NCI-H510A treated with DMSO at 0.1 percent for 48 hours (cell line): Measurements from ENCODE around the gene TK1.
A peak's percentile ranks its signal among the peaks of the same experiment; 100 is the strongest.

Experiments used
- DNase-seq: peaks from one replicate; lab custom pipeline; 2025; lab: John Stamatoyannopoulos, UW

TK1 gene

DNA sequence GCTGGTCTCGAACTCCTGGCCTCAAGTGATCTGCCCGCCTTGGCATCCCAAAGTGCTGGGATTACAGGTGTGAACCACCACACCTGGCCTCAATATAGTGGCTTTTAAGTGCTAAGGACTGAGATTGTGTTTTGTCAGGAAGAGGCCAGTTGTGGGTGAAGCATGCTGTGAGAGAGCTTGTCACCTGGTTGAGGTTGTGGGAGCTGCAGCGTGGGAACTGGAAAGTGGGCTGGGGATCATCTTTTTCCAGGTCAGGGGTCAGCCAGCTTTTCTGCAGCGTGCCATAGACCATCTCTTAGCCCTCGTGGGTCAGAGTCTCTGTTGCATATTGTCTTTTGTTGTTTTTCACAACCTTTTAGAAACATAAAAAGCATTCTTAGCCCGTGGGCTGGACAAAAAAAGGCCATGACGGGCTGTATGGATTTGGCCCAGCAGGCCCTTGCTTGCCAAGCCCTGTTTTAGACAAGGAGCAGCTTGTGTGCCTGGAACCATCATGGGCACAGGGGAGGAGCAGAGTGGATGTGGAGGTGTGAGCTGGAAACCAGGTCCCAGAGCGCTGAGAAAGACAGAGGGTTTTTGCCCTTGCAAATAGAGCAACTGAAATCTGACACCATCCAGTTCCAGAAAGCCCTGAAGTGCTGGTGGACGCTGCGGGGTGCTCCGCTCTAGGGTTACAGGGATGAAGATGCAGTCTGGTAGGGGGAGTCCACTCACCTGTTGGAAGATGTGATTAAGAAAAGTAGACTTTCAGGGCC, 32.7 kb upstream of the TK1 start:
- DNase-seq: peak; percentile 90

DNA sequence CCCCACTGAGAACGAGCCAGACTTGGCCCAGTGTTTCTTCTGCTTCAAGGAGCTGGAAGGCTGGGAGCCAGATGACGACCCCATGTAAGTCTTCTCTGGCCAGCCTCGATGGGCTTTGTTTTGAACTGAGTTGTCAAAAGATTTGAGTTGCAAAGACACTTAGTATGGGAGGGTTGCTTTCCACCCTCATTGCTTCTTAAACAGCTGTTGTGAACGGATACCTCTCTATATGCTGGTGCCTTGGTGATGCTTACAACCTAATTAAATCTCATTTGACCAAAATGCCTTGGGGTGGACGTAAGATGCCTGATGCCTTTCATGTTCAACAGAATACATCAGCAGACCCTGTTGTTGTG, 27.8 kb upstream of the TK1 start:
- no peak for DNase-seq

DNA sequence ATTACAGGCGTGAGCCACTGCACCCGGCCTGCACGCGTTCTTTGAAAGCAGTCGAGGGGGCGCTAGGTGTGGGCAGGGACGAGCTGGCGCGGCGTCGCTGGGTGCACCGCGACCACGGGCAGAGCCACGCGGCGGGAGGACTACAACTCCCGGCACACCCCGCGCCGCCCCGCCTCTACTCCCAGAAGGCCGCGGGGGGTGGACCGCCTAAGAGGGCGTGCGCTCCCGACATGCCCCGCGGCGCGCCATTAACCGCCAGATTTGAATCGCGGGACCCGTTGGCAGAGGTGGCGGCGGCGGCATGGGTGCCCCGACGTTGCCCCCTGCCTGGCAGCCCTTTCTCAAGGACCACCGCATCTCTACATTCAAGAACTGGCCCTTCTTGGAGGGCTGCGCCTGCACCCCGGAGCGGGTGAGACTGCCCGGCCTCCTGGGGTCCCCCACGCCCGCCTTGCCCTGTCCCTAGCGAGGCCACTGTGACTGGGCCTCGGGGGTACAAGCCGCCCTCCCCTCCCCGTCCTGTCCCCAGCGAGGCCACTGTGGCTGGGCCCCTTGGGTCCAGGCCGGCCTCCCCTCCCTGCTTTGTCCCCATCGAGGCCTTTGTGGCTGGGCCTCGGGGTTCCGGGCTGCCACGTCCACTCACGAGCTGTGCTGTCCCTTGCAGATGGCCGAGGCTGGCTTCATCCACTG, 27.3 kb upstream of the TK1 start, which contains the start of gene BIRC5:
BIRC5 (plus strand) TSS at position 238 of the 690 bp plus-strand sequence; CDS start at position 302, 64 bp downstream.
- peak; percentile 70 for DNase-seq

DNA sequence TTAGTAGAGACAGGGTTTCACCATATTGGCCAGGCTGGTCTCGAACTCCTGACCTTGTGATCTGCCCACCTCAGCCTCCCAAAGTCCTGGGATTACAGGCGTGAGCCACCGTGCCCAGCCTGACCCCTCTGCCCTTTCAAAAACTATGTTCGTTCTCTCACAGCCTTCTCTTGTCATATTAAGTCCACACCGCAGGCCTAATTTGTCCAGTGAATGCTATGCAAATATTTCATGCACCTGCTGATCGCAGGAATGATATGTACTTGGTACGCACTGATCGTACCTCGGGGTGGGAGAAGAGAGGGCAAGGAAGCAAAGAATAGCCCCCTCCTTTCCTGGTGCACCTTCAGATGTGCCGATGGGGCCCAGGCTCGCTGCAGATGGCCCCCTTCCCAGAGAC, 24.2 kb upstream of the TK1 start:
- no peak for DNase-seq

DNA sequence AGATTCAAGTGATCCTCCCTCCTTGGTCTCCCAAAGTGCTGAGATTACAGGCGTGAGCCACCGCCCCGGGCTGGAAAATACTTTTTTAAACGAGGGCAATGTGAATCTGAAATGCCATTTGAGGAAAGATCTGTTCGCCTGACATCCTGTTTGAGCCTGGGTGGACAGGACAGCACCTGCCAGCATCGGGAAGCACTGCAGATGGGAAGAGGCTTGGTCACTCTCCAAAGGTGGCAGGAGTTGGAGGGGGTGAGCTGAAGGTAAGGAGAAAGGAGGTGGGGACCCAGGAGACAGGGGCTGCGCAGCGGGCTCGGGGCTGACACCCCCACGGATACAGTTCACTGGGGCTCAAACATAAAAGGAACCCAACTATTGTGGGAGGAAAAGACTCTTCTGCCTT, 23.3 kb upstream of the TK1 start:
- DNase-seq: no peak

DNA sequence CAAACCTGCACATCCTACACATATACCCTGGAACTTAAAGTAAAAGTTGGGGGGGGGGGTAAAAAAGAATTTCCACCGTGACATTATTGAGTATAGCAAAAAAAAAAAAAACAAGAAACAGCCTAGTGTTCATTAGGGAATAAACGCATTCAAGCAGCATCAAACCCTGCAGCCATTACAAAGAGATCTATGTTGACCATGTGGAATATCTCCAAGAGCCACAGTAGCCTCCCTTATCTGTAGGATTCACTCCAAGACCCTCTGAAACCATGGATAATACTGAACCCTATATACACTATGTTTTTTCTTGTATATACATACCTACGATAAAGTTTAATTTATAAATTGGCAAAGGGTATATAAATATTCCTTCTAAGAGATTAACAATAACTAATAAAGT, 21.6 kb upstream of the TK1 start:
- no peak for DNase-seq

DNA sequence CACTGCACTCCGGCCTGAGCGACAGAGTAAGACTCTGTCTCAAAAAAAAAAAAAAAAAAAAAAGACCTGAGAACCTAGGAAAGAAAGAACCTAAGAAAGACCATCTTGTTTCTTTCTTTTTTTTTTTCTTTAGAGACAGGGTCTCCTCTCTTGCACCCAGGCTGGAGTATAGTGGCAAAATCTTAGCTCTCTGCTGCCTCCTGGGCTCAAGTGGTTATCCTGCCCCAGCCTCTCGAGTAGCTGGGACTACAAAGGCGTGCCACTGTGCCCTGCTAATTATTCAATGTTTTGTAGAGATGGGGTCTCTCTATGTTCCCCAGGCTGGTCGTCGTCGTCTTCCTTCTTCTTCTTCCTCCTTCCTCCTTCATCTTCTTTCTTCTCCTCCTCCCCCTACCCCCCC, 19.4 kb upstream of the TK1 start:
- DNase-seq: no peak

DNA sequence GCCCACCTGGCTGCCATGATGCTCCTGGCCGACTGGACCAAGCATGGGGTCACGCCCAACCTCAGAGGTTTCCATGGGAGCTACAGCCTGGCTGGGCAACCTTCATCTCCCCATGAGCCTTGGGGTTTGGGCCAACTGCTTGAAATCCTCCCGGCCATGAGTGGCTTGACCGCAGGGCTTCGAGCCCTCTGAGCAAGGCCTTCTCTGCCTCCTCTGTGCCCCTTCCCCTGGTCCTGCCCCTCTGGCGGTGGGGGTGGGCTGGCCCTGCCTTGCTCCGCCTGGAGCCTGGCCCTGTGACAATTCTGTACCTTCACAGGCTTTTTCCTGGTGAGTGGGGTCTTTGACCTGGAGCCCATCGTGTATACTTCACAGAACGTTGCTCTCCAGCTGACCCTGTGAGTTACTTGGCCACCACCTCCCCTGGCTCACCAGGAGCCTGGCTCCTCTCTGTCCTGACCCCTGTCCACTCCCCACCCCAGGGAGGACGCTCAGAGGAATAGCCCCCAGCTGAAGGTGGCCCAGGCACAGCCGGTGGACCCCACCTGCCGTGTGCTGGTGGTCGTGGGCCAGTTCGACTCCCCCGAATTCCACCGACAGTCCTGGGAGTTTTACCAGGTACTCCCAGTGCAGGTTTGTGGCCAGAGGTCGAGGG, 18.4 kb upstream of the TK1 start:
- no peak for DNase-seq

DNA sequence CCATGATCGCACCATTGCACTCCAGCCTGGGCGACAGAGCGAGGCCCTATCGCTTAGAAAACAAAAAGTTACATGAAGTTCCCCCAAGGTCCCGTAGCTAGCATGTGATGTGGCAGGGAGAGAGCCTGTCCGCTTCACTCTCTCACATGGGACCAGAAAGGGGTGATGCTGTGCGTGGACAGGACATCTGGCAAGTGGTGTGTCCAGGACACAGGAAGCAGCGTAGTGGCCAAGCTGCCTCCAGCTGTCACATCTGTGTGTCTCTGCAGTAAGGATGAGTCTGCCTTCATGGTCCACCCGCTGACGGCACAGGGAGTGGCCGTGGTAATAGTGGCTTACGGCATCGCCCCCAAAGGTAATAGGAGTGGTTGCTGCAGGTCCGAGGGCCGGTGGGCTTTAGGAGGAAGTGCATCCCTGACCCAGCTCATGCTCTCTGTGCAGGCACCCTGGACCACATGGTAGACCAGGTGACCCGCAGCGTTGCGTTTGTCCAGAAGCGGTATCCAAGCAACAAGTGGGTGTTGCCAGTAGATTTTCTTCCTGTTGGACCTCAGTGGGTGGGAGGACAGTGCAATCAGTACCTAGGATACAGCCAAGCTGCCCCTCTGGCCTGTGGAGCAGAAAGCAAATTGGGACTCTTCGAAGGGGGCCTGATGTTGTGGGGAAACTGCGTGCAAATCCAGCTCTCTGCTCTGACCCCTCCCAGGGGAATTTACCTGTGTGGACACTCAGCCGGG, 17.7 kb upstream of the TK1 start:
- DNase-seq: no peak

DNA sequence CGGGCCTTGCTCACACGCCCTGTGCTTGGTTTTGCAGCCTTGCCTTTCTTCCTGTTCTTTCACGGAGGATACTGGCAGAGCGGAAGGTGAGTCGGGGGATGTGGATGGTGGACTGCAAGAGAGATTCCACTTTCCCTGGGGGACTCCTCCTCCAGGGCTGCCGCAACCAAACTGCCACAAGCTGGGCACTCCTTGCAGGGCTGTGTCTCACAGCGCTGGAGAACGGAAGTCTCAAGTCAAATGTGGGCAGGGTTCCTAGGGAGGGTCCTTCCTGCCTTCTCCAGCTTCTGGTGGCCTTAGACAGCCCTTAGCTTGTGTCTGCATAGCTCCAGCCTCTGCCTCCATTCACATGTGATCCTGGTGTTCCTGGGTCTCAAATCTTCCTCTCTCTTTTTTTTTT, 15.8 kb upstream of the TK1 start:
- DNase-seq: no peak

DNA sequence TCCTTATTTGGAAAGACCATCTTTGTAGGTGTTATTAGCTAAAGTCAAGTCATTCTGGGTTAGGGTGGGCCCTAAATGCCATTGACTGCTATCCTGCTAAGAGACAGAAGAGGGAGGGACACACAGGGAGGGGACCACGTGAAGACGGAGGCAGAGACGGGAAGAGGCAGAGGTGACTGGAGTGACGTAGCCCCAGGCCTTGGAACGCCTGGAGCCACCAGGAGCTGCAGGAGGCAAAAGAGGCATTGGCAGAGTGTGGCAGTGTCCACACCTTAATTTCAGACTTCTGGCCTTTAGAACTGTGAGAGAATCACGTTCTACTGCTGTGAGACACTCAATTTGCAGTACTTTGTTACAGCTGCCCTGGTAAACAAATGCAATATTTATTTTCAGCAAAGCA, 13.6 kb upstream of the TK1 start:
- no peak for DNase-seq

DNA sequence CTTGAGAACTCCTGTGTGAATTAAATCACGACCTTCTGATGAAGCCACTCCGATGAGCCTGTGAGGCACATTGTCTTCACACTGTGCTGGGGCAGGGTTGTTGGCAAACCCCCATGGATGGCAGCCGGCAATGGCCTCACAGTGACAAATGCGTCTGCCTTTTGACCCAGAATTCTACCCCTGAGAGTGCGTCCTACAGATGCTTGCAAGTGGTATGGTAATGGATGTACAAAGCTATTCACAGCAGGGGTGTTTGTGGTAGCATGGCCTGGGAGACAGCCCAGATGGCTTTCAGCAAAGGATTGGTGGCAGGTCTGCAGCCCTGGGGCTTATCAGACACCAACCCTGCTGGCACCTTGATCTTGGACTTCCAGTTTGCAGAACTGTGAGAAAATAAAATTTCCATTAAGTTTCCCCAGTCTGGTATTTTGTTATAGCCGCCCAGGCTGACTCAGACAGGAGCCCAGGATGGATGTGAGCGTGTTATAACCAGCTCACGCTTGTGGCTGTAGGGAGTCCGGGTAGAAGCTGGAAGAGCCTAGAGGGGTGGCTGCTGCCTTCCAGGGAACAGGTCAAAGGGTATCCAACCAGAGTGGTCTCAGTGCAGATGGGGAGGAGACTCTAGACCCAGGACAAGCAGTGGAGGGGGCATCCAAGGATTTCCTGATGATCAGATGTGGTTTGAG, 10.4 kb upstream of the TK1 start:
- DNase-seq: no peak

DNA sequence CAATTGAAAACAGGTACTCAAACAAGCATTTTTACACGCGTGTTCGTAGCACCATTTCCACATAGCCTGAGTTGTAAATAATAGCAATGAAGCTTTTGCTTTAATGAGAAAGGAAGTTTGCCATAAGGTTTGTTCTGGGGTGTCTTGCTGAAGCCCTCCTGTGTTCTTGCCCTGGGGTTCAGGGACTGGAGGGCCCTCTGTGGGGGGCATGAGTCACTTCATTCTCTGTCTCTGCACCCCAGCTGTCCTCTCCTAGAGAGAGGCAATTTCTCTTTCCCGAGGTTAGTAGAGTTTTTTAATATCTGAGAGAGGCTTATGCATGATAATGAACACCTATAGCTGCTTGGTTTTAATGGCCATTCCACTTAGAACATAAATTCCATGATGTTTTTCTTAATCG, 9.9 kb upstream of the TK1 start:
- no peak for DNase-seq

DNA sequence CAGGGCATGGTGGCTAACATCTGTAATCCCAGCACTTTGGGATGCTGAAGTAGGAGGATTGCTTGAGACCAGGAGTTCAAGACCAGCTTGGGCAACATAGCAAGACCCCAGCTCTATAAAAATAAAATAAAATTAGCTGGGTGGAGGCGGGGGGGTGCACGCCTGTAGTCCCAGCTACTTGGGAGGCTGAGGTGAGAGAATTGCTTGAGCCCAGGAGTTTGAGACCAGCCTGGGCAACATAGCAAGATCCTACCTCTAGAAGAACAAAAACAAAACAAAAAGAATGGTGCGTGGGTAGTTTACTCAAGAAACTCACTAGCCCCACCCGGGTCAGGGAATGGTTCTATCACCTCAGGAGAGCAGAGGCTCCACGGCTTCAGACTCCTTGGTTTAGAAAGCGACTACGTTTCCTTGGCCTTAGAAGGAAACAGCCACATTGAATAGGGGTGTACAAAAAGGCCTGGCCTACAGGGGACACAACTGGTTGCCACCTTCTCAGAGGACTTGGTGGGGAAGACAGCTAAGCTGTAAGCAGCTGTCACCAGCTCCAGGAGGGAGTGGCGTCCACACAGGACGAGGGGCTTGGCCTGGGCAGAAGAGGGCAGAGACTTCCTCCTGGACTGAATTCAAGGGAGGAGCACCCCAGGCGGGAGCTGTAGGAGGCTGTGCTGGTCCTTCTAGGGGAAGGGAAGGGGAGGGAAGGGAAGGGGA, 716 bp downstream of the TK1 start:
- peak; percentile 40 for DNase-seq

DNA sequence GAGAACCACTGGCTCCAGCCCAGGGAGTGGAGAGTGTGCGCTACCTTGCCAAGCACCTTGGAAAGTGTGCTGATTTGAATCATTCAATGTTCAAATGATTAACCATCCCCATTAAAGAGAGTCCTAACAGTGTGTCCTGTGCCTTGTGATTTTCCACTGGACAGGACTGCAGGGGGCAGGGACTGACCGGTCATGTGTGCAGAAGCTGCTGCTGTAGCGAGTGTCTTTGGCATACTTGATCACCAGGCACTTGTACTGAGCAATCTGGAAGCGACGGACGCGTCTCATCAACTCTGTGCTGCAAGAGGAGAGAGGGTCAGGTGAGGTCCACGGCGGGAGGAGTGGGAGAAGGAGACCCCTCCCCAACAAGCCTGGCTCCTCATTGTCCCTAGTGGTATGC, 2.0 kb downstream of the TK1 start:
- DNase-seq: no peak

DNA sequence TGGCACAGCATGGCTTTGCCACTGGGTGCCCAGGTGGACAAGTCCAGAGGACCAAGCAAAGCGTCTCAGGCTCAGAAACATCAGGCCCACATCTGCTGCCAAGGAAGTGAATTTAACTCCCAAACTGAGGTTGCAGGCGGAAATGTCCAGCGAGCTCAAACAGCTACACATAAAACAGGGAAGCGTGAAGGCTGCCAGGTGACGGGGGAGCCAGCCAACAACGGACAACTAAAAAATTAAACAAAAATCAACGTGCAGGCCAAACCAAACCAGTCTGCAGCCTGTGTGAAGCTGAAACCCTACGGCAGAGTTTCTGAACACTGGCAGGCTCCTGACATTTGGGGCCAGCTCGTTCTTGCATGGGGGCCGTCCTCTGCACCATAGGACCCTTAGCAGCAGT, 2.5 kb downstream of the TK1 start:
- DNase-seq: no peak

DNA sequence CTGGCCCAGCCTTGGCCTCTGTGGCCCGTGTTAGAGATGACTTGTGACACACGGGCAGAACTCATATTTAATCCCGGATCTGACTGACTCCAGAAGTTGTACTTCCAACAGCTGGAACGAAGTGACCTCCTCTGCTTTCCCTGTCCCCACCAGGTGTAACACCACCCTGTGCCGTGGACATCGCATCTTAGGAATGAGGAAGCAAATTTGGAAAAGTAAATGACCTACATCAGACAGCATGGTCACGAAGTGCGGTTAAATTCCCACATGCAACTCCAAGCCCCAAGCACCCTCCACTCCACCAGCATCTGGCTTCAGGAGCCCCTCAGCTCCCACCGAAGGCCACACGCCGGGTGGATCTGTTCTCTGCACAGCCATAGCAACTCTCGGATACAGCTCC, 2.9 kb downstream of the TK1 start:
- no peak for DNase-seq

DNA sequence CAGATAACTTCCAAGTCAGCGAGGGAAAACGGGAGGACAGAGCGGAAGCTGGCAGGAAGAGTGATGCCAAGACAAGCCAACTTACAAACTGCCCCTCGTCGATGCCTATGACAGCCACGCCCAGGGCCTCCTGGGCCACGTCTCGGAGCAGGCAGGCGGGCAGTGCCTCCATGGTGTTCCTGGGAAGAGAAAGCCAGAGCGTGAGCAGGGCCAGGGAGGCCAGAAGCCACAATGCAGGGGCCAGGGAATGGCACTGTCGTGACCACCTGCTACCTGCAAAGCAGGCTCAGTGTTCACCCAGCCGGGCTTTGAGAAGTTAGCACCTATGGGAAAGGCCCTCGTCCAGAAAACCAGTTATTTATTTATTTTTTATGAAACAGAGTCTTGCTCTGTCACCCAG, 4.3 kb downstream of the TK1 start:
- DNase-seq: no peak

DNA sequence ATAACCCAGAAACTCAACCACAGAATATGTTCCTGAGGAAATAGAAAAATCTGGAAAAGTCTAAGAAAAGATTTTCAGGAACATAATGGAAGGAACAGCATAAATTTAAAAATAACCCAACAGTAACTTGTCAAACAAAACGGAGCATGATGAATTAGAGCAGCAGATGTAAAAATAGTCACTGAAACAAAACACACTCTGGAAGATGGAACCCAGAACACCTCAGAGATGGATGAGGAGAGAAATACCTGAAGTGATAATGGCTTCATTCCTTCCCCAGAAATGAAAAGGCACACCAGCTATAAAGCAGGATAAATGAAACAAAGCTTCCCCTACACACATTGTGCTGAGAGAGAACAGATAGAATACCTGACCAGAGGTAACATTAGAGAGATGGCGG, 6.3 kb downstream of the TK1 start:
- no peak for DNase-seq

DNA sequence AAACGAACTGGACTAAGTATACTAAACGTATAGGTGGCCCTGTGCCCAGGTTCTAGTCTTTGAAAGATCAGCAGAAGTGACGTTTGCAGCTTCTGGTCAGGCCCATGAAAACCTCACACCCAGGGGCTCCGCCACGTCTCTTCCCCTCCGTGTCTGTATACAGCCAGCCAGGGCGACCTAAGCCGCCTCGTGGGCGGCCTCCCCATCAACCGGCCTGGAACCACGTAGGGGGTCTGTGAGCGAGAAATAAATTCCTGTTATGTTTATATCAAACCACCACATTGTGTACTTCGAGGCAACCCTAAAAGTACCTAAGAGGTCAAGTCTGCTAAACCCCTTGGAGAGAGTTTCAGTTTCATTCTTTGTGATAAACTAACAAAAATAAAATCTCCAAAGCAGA, 6.8 kb downstream of the TK1 start:
- DNase-seq: no peak

DNA sequence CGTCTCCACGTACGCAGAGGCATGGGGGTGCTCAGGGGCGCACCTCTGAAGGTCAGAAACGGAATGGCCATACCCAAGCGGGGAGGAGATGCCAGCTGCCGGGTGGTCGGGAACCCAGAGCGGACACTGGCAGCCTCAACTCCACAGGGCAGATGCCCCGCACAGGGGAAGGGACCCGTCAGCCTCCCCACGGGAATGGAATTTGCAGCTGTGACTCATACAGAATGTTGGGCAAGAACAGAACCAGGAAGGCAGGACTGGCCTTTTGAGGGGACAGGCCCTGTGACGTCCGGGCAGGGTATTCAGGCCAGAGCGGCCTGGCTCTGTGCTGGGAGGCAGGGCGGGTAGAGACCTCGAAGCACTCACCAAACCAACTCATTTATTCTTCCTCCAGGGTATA, 7.5 kb downstream of the TK1 start:
- DNase-seq: no peak
